MCF 10A (cell line): ENCODE results near the gene EDC4. TPM values are rescaled to one million over a fixed set of nuclear protein-coding genes. Genes with fewer than 3 reads are reported as not detected.
"Not testable (repeated sequence)": the region's sequence is repeated elsewhere in the genome, so short reads cannot be mapped to it uniquely, and the experiment has no call there.

ENCODE experiments used
- BruUV-seq: library from RNA; stranded (reverse); fragments of 400-500 nt; replicated peaks from 2 replicates; lab custom pipeline; 2021; lab: Mats Ljungman, UMichigan
- CTCF ChIA-PET: fragments of 300-600 bp; sonication (Branson Sonifier 250); formaldehyde crosslinking; extraction: SDS; loops from one replicate; lab custom pipeline; 2021; ENCODE audit warnings: antibody characterized with exemption, inconsistent platforms; lab: Yijun Ruan, JAX
- POLR2A ChIA-PET: fragments of 300-600, 350-650 bp; sonication (Branson Sonifier 250); formaldehyde crosslinking; extraction: SDS; loops from one replicate; lab custom pipeline; 2020; ENCODE audit warnings: antibody characterized with exemption, inconsistent platforms; lab: Yijun Ruan, JAX
- DNase-seq: peaks from one replicate; pipeline ENCODE4 v3.0.0-alpha.2; 2018; ENCODE audit not compliant: unreplicated experiment
- H3K27ac Mint-ChIP-seq: one replicate; pipeline ENCODE4 v1.8.0; 2022; ENCODE audit warnings: mild to moderate bottlenecking, low read depth, mixed read lengths; ENCODE audit not compliant: unreplicated experiment
- H3K27me3 Mint-ChIP-seq: one replicate; pipeline ENCODE4 v1.8.0; 2022; ENCODE audit warnings: mixed read lengths; ENCODE audit not compliant: insufficient read depth, unreplicated experiment
- H3K36me3 Mint-ChIP-seq: one replicate; pipeline ENCODE4 v1.8.0; 2022; ENCODE audit warnings: mild to moderate bottlenecking, moderate library complexity, mixed read lengths; ENCODE audit not compliant: insufficient read depth, unreplicated experiment
- H3K4me1 Mint-ChIP-seq: one replicate; pipeline ENCODE4 v1.8.0; 2022; ENCODE audit warnings: mixed read lengths; ENCODE audit not compliant: insufficient read depth, unreplicated experiment
- H3K4me3 Mint-ChIP-seq: one replicate; pipeline ENCODE4 v1.8.0; 2022; ENCODE audit warnings: mild to moderate bottlenecking, moderate library complexity, mixed read lengths; ENCODE audit not compliant: unreplicated experiment
- H3K9me3 Mint-ChIP-seq: one replicate; pipeline ENCODE4 v1.8.0; 2022; ENCODE audit warnings: mixed read lengths; ENCODE audit not compliant: unreplicated experiment
- CTCF ChIP-seq: fragments of 200-600 bp; IDR thresholded peaks from one replicate; pipeline ENCODE4 v1.8.0; 2022; ENCODE audit warnings: antibody characterized with exemption, mild to moderate bottlenecking; ENCODE audit not compliant: unreplicated experiment
- intact Hi-C: fragments of 100-400 bp; cut with micrococcal nuclease; formaldehyde crosslinking; loops from 2 replicates; pipeline ENCODE4 v1.14.1; 2022
- total RNA-seq: library from RNA; stranded (reverse); gene quantifications from 2 replicates; pipeline ENCODE4 v1.2.3, GENCODE V29; 2022

Gene EDC4
- total RNA-seq, 1 experiment from 2014 or later = 50.9 TPM

- no TSS peak for BruUV-seq
- Mint-ChIP-seq H3K27me3 (no peaks in the 10 kb centered on the region), H3K27ac (no peak overlapping the region), H3K4me1 (peaks cover 15% of the 10 kb centered on the region), H3K4me3 (no peak overlapping the region), H3K9me3 (no peaks in the 10 kb centered on the region), H3K36me3 (peaks cover 29% of the 10 kb centered on the region)
- no peak for DNase-seq
- POLR2A ChIA-PET = interaction anchor here (0.7 to 1.9 kb wide), 4 partner anchors 14 to 151 kb away, joined by 3 to 7 read pairs (median 3); partner anchors contain the start of genes PSKH1 and PSMB10
- CTCF ChIA-PET = interaction anchor here (0.6 to 1.6 kb wide), 10 partner anchors 12 to 606 kb away, joined by 3 to 4 read pairs (median 3); no protein-coding TSS in a partner anchor
- TF ChIP-seq CTCF = no peak
- intact Hi-C loops = loop anchor here (5.0 kb wide), 1 partner anchor 73 kb away; the partner anchor contains the start of gene THAP11
Observed at GRCh38 chr16:67914758-67915495, 42.1 kb downstream of the EDC4 start.

GRCh38 chr16:67915496-67915769, 42.6 kb downstream of the EDC4 start:
- not testable (repeated sequence) for H3K27ac Mint-ChIP-seq, H3K27me3 Mint-ChIP-seq, H3K4me3 Mint-ChIP-seq, BruUV-seq, DNase-seq, H3K9me3 Mint-ChIP-seq
- ChIA-PET CTCF (interaction anchor here (0.6 to 1.6 kb wide), 7 partner anchors 11 to 607 kb away, joined by 3 to 4 read pairs (median 3); no protein-coding TSS in a partner anchor), POLR2A (interaction anchor here (0.7 to 1.9 kb wide), 4 partner anchors 14 to 151 kb away, joined by 3 to 7 read pairs (median 3); partner anchors contain the start of genes PSKH1 and PSMB10)
- H3K36me3 Mint-ChIP-seq = peaks cover 26% of the 10 kb centered on the region
- intact Hi-C loops = loop anchor here (5.0 kb wide), 1 partner anchor 73 kb away; the partner anchor contains the start of gene THAP11
- H3K4me1 Mint-ChIP-seq = peaks cover 15% of the 10 kb centered on the region

- POLR2A ChIA-PET = interaction anchor here (0.5 to 1.9 kb wide), 4 partner anchors 20 to 200 kb away, joined by 3 to 7 read pairs (median 3); partner anchors contain the start of genes PSKH1 and PSMB10
- CTCF ChIA-PET = interaction anchor here (0.6 to 1.6 kb wide), 8 partner anchors 12 to 607 kb away, joined by 3 to 4 read pairs (median 3); no protein-coding TSS in a partner anchor
- peaks cover 21% of the 10 kb centered on the region for H3K36me3 Mint-ChIP-seq
- H3K9me3 Mint-ChIP-seq = no peaks in the 10 kb centered on the region
- DNase-seq = no peak
- no peak overlapping the region for H3K27ac Mint-ChIP-seq
- H3K4me1 Mint-ChIP-seq = peaks cover 15% of the 10 kb centered on the region
- H3K4me3 Mint-ChIP-seq = no peak overlapping the region
- BruUV-seq = no TSS peak
- H3K27me3 Mint-ChIP-seq = no peaks in the 10 kb centered on the region
- intact Hi-C loops = loop anchor here (5.0 kb wide), 1 partner anchor 74 kb away; the partner anchor contains the start of gene THAP11
- no peak for TF ChIP-seq CTCF
Observed at GRCh38 chr16:67915831-67916723, 43.2 kb downstream of the EDC4 start.

GRCh38 chr16:67917140-67917851, 44.4 kb downstream of the EDC4 start:
- DNase-seq = no peak
- TF ChIP-seq CTCF = no peak
- ChIA-PET POLR2A (interaction anchor here (0.7 to 1.6 kb wide), 6 partner anchors 18 to 73 kb away, joined by 3 to 10 read pairs (median 4); partner anchors contain the start of genes PSKH1 and PSMB10), CTCF (interaction anchor here (0.8 to 1.7 kb wide), 7 partner anchors 10 to 147 kb away, joined by 3 to 12 read pairs (median 4); no protein-coding TSS in a partner anchor)
- Mint-ChIP-seq H3K27ac (peak overlapping the region; percentile 65), H3K36me3 (peaks cover 21% of the 10 kb centered on the region), H3K27me3 (no peaks in the 10 kb centered on the region), H3K4me1 (peaks cover 15% of the 10 kb centered on the region), H3K4me3 (no peak overlapping the region), H3K9me3 (no peaks in the 10 kb centered on the region)
- intact Hi-C loops = loop anchor here (5.0 kb wide), 1 partner anchor 75 kb away; the partner anchor contains the start of gene THAP11
- no TSS peak for BruUV-seq
